ENCODE data around the gene GABRB2. TPM values are rescaled to one million over a fixed set of nuclear protein-coding genes. Genes with fewer than 3 reads are reported as not detected.

Gene GABRB2
- not detected in 2 replicates for total RNA-seq

DNA sequence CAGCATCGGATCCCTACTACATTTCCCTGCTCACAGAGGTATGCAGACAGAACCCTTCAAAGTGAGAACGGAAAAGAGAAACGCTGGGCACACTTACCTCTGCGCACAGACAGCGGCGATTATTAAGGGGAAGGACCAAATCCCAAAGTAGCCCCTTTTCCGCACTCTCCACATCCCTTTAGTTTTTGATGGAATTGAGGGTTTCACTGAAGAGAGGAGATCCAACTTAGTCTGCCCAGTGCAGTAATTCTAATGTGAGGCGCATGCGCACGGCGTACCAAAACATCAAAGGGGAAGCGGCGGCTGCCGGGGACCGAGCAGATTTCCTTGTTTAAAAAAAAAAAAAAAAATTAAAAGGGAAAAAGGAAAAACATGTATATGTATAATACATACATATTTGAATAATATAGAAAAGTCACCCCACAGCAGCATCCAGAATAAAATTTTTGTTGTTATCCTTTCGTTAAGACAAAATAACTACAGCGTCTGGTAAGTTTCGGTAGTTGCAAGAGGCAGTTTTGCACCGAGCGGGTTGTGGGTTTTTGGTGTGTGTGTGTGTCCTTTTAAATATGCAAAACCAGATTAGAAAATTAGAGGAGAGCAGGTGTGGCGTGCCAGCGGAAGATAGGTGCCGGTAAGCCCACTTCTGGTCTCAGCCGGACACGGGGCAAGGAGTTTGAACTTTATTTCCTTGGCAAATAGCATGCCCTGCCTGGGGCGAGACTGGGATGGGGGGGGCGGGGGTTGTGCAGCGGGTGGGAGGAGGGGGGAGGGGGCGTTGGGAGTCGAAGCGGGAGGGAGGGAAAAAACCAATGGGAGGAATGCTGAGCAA lies at the start of gene GABRB2:
Gene GABRB2, minus strand, starts transcription at position 256 of the 832 bp plus-strand sequence. Its CDS starts 82 bp downstream, at position 174.

Other genes starting within 250 kb of the GABRB2 start
- not detected in 2 replicates for gene GABRA6, start 139.0 kb upstream of the GABRB2 start, total RNA-seq